Measurements from ENCODE around the gene IMPACT. TPM values are rescaled to one million over a fixed set of nuclear protein-coding genes. Genes with fewer than 3 reads are reported as not detected.

Gene IMPACT
- total RNA-seq, 3 donors from 2014 or later, result 29.0 to 33.7 (median 30.2) TPM

- Histone ChIP-seq H3K27ac (no peak overlapping the region), H3K9me3 (no peaks in the 10 kb centered on the region), H3K36me3 (no peaks in the 10 kb centered on the region), H3K27me3 (no peaks in the 10 kb centered on the region), H3K4me3 (no peak overlapping the region), H3K4me1 (no peaks in the 10 kb centered on the region)
- intact Hi-C loops (cut with DNase I; ENCODE audit: low total_unique reads), result no loop called here
- DNase-seq (ENCODE audit: low spot score in 2 of 2), result no peak
- no peak for TF ChIP-seq POLR2AphosphoS5 (IDR thresholded peaks at IDR 0.05)
- no peak for TF ChIP-seq POLR2A (IDR thresholded peaks at IDR 0.05)
- no peak for TF ChIP-seq CTCF (IDR thresholded peaks at IDR 0.05)
Observed at GRCh38 chr18:24462838-24463775, 36.6 kb downstream of the IMPACT start.

- no peaks in the 10 kb centered on the region for H3K4me1 ChIP-seq
- no peaks in the 10 kb centered on the region for H3K9me3 ChIP-seq
- no peaks in the 10 kb centered on the region for H3K36me3 ChIP-seq
- H3K27ac ChIP-seq, result no peak overlapping the region
- H3K4me3 ChIP-seq, result no peak overlapping the region
- DNase-seq (ENCODE audit: low spot score in 2 of 2), result no peak
- intact Hi-C loops (cut with DNase I; ENCODE audit: low total_unique reads), result no loop called here
- H3K27me3 ChIP-seq, result no peaks in the 10 kb centered on the region
- TF ChIP-seq POLR2A (IDR thresholded peaks at IDR 0.05), result no peak
- TF ChIP-seq POLR2AphosphoS5 (IDR thresholded peaks at IDR 0.05), result no peak
- TF ChIP-seq CTCF (IDR thresholded peaks at IDR 0.05), result no peak
Observed at GRCh38 chr18:24465486-24465885, 39.0 kb downstream of the IMPACT start.

GRCh38 chr18:24466771-24467170 is 40.3 kb downstream of the IMPACT start:
- no peak for DNase-seq (ENCODE audit: low spot score in 2 of 2)
- Histone ChIP-seq H3K4me3 (no peak overlapping the region), H3K36me3 (no peaks in the 10 kb centered on the region), H3K4me1 (no peaks in the 10 kb centered on the region), H3K27ac (no peak overlapping the region), H3K9me3 (no peaks in the 10 kb centered on the region), H3K27me3 (no peaks in the 10 kb centered on the region)
- intact Hi-C loops (cut with DNase I; ENCODE audit: low total_unique reads), result no loop called here
- no peak for TF ChIP-seq CTCF (IDR thresholded peaks at IDR 0.05)
- no peak for TF ChIP-seq POLR2AphosphoS5 (IDR thresholded peaks at IDR 0.05)
- no peak for TF ChIP-seq POLR2A (IDR thresholded peaks at IDR 0.05)

- Histone ChIP-seq H3K27ac (no peak overlapping the region), H3K4me1 (no peaks in the 10 kb centered on the region), H3K9me3 (no peaks in the 10 kb centered on the region), H3K27me3 (no peaks in the 10 kb centered on the region), H3K4me3 (no peak overlapping the region), H3K36me3 (no peaks in the 10 kb centered on the region)
- no peak for DNase-seq (ENCODE audit: low spot score in 2 of 2)
- intact Hi-C loops (cut with DNase I; ENCODE audit: low total_unique reads), result no loop called here
- no peak for TF ChIP-seq CTCF (IDR thresholded peaks at IDR 0.05)
- no peak for TF ChIP-seq POLR2A (IDR thresholded peaks at IDR 0.05)
- no peak for TF ChIP-seq POLR2AphosphoS5 (IDR thresholded peaks at IDR 0.05)
Observed at GRCh38 chr18:24470022-24470618, 43.6 kb downstream of the IMPACT start.

- no peak for TF ChIP-seq POLR2AphosphoS5 (IDR thresholded peaks at IDR 0.05)
- no peak for TF ChIP-seq POLR2A (IDR thresholded peaks at IDR 0.05)
- TF ChIP-seq CTCF (IDR thresholded peaks at IDR 0.05), result no peak
- no peak for DNase-seq (ENCODE audit: low spot score in 2 of 2)
- H3K27me3 ChIP-seq, result no peaks in the 10 kb centered on the region
Observed at GRCh38 chr18:24470805-24471204, 44.3 kb downstream of the IMPACT start.

More at GRCh38 chr18:24470805-24471204, 44.3 kb downstream of the IMPACT start:
- H3K4me1 ChIP-seq, result no peaks in the 10 kb centered on the region
- no peaks in the 10 kb centered on the region for H3K9me3 ChIP-seq
- no peak overlapping the region for H3K27ac ChIP-seq
- intact Hi-C loops (cut with DNase I; ENCODE audit: low total_unique reads), result no loop called here
- H3K4me3 ChIP-seq, result no peak overlapping the region
- H3K36me3 ChIP-seq, result no peaks in the 10 kb centered on the region

All from breast epithelium (tissue), 4 donors.